ENCODE results near the gene ZNF17. TPM values are rescaled to one million over a fixed set of nuclear protein-coding genes. Genes with fewer than 3 reads are reported as not detected.
A peak's percentile ranks its signal among the peaks of the same experiment; 100 is the strongest.

The ZNF17 gene
- total RNA-seq, 2 donors from 2014 or later, result 8.7 to 13.8 TPM

DNA sequence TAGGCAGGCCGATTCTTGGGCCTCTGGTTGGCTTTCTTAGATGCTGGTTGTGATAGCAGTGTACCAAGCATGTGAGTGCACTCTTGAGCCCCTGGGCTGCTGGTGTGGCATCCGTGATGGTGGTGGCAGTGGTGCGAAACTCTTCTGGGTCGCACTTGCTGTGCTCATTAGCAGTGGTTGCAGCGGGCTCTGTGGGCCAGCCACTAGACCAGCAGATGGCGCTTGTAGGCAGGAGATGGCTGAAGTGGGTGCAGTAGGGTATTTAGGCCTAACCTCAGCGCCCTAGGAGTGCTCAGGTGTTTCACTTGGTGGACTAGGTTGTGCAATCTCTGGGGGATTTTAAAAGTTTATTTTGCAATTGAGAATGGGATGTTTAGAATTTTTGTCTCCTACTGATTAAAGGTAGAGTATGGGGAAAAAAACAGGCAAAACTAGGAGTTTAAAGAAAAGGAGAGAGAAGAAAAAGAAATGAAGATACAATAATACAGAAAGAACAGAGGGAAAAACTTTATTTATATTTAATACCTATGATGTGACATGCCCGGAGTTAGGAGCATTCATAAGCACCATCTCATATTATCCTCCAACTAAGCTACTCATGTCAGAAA, 4.3 kb upstream of the ZNF17 start:
- ATAC-seq, result peak; percentile 42 to 65
- intact Hi-C loops (cut with DNase I), result no loop called here
- DNase-seq, result peak; percentile 70

DNA sequence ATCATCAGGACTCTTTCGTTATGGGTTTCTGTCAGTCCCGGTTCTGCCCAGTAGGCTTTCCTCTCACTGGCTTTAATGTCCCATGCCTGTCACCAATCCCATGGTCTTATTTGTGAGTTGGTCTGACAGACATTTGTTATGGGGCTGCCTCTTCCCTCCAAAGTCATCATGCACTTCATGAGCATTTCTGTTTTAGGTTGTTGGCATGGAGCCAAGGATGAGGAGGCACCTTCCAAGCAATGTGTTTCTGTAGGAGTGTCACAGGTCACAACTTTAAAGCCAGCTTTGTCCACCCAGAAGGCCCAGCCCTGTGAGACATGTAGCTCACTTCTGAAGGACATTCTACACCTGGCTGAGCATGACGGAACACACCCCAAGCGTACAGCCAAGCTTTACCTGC, 8.5 kb downstream of the ZNF17 start:
- ATAC-seq (no peak), DNase-seq (no peak)
- intact Hi-C loops (cut with DNase I), result no loop called here

GRCh38 chr19:57421037-57421436, 10.1 kb downstream of the ZNF17 start:
- intact Hi-C loops (cut with DNase I), result no loop called here
- DNase-seq, result no peak
- no peak for ATAC-seq

GRCh38 chr19:57434386-57435061, 23.6 kb downstream of the ZNF17 start:
- ATAC-seq (peak; percentile 2 to 13), DNase-seq (no peak)
- intact Hi-C loops (cut with DNase I), result loop anchor here in 1 of 2 donors (10.0 kb wide), 1 partner anchor 130 kb away; no protein-coding TSS in a partner anchor

DNA sequence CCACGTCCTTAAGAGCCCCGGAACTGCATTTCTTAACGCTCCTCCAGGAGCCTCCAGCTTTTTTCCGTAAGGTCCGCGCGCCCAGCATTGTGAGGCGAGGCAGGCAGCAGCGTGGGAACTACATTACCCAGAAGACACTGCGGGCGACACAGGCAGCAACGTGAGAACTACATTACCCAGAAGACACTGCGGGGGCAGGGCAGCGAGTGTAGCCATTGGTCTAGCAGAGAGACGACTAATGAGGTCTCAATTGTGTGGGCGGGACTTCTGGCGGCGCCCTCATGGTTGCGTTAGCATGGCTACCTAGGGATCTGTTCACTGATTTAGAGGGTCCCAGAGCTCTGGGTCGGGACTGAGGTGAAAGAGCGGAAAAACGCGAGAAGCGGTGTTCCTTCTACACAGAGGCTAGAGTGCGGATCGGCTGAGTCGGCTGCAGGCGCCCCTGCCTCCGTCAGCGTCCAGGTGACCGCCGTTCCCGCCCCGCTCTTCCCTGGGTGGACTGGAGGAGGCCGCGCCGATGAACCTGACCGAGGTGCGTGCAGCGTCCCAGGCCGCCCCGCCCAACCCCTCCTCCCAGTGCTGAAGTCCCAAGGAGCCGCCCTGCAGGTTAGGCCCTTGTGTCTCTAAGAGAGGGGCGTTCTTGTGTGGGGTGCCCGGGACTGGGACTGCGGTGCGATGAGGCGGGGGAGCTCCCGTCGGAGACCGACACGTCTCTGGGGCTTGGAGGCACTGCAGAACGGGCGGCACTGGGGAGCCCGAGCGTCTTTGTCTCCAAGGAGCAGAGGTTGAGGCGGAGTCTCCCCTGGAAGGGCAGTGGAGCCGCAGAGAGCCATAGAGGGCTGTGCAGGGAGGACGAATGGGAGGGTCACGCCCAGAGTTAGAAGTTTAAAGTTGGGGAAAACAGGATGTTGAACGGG, 24.4 kb downstream of the ZNF17 start, which contains the start of gene ZNF749:
TSS of gene ZNF749 (plus strand) at position 264 of the 917 bp plus-strand sequence. CDS start at position 518, 254 bp downstream.
- DNase-seq (peak; percentile 99), ATAC-seq (peak; percentile 100)
- intact Hi-C loops (cut with DNase I), result loop anchor here in 1 of 2 donors (10.0 kb wide), 1 partner anchor 129 kb away; no protein-coding TSS in a partner anchor

DNA sequence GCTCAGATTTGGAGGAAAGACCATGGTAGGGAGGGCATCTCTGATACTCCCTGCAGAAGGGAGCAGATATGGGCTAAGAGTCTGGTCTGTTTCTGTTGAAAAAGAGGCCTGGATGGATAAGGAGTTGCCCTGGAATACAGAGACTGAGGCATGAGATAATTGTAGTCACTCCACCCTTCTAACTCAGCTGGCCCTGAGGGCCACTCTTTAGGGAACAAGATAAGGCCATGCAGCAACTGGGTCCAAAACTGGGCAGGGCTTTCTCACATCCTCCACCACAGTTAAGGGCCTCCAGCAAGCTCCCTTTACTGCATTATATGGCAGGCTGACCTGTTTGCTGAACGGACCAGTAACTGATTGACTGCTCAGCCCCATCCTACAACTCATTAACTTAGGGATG, 25.5 kb downstream of the ZNF17 start:
- no peak for ATAC-seq

DNA sequence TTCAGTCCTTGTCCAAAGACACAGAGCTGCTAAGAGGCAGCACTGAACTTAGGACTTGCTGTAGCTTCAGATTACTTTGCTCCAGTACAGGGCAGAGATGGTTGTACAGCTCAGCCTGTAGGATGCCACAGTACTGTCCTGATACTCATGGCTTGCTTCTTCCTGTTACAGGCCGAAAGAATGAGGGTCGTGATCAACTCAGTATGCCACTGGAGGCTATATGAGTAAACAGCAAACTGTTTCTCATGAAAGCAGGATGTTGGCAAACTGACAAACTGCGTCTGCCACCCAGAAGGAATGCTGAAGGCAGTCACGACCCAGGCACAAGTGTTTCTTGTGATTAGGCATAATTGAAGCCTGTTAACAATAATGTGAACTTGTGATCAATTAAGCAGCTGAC, 27.0 kb downstream of the ZNF17 start:
- intact Hi-C loops (cut with DNase I), result loop anchor here in 1 of 2 donors (10.0 kb wide), 1 partner anchor 127 kb away; no protein-coding TSS in a partner anchor
- DNase-seq (no peak), ATAC-seq (no peak)

More for the DNA sequence above, 25.5 kb downstream of the ZNF17 start:
- intact Hi-C loops (cut with DNase I), result loop anchor here in 1 of 2 donors (10.0 kb wide), 1 partner anchor 128 kb away; no protein-coding TSS in a partner anchor
- DNase-seq, result no peak

DNA sequence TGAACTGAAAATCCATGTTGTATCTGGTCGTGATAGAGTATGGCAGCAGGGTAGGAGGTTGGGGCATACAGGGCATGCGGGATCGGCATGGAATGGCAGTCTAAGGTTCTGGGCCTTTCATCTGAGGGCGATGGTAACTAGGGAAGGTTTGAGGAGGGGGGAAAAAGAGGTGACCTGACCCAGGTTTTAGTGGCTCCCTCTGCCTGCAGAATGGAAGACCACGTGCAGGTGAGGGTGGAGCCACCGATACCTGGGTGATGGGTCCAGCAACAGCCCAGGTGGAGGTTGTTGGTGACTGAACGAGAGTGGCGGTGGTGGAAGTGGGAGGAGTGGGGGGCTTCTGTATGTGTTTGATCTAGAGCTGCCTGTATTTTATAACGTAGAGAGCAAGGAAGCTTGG, 28.0 kb downstream of the ZNF17 start:
- intact Hi-C loops (cut with DNase I), result loop anchor here in 1 of 2 donors (10.0 kb wide), 1 partner anchor 126 kb away; no protein-coding TSS in a partner anchor
- DNase-seq (no peak), ATAC-seq (no peak)

DNA sequence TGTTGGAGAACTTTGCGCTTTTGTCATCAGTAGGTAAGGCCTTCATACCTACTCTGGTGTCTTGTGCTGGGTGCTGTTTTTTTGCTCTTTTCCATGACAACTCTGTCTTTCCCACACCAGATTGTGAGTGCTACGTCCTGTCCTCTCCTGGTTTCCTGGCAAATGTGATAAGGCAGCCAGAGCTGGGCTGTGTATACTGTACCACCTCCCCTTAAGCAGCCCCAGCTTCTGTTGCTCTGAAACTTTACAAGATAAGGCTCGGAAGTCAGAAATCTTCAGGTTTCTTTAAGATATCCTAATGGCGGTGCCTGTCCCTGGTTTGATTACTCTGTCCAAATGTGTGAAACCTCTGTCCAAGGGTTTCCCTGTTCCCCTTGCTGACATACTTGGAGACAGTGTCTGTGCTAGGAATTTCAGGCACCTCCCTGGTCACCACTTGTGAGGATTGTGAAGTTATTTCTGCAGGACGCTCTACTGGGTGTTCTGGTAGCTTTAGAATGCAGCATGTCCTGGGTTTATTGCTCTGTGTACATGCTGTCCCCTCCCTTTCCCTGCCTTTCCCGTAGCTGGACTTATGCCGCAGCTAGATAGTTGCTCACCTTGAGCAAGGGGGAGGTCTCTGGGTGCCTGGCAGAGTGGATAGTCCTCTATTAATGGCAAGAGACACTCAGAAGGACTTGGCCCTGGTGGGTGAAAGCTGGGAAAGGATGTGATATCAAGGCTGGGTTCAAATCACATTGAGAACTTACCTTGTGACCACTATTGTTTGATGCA, 31.2 kb downstream of the ZNF17 start:
- DNase-seq (no peak), ATAC-seq (no peak)
- intact Hi-C loops (cut with DNase I), result no loop called here

DNA sequence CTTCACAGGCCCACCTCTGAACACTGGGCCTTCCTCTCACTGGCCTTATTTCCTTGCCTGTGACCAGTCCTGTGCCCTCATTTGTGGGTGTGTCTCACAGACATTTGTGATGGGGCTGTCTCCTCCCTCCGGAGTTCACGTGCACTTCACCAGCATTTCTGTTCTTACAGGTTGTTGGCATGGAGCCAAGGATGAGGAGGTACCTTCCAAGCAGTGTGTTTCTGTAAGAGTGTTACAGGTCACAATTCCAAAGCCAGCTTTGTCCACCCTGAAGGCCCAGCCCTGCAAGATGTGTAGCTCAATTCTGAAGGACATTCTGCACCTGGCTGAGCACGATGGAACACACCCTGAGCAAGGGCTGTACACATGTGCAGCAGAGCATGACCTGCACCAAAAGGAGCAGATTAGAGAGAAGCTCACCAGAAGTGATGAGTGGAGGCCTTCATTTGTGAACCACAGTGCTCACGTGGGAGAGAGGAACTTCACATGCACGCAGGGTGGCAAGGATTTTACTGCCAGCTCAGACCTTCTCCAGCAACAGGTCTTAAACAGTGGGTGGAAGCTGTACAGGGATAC, 32.2 kb downstream of the ZNF17 start:
- no peak for DNase-seq
- intact Hi-C loops (cut with DNase I), result no loop called here
- ATAC-seq, result no peak

DNA sequence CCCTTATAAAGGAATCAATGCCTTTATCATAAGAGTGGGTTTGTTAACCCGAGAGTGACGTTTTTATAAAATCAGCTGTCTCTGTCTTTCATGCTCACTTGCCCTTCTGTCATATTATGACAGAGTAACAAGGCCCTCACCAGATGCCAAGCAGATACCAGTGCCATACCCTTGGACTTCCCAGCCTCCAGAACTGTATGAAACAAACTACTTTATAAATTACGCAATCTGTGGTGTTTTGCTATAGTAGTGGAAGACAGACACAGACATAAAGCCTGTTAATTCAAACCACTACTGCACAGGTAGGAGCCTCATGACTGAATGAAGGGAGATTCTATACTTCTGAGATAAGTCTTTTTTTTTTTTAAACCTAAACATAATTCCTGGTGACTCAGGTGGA, 41.3 kb downstream of the ZNF17 start:
- ATAC-seq, result no peak
- intact Hi-C loops (cut with DNase I), result no loop called here
- no peak for DNase-seq

DNA sequence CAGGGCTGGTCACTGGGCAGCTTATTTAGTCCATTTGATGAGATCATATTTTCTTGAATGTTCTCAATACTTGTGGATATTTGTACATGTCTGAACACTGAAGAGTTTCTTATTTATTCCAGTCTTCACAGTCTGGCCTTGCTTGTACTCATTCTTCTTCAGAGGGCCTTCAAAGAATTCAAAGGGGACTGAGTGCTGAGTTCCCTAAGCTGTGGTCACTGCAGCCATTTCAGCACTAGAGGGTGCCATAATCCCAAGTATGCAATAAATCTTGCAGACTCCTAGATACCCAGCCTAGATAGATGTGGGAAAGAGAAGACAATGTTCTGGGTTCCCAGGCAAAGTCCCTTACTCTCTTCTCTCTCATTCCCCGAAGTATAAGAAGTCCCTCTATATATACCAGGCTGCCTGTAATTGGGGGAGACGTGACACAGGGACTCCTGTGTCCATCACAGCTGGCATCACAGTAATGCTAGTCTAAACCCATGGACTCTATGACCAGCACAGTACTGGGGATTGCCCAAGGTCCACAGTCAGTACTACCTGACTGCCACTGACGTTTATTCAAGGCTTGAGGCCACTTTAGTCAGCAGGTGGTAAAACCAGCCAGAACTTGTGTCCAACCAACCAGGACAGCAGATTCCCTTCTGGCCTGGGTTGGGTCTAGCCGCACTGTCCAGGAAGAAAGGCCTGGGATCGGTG, 54.9 kb downstream of the ZNF17 start:
- intact Hi-C loops (cut with DNase I), result no loop called here
- no peak for ATAC-seq

GRCh38 chr19:57466489-57466888, 55.5 kb downstream of the ZNF17 start:
- intact Hi-C loops (cut with DNase I), result no loop called here
- ATAC-seq, result peak in 1 of 2 donors; percentile 55
- no peak for DNase-seq

More for the DNA sequence above, 54.9 kb downstream of the ZNF17 start:
- DNase-seq, result no peak

Other genes with a start within 250 kb of the ZNF17 start
- gene DUXA, start 243.7 kb upstream of the ZNF17 start, total RNA-seq, result not detected
- gene ZNF264, start 219.7 kb upstream of the ZNF17 start, total RNA-seq, result 10 to 100 TPM; 19.6 to 23.0 TPM
- gene AURKC, start 180.1 kb upstream of the ZNF17 start, total RNA-seq, result 1 to 10 TPM in 1 of 2 donors, under 1 TPM in 1; 0.94 to 1.0 TPM
- gene ZNF805, start 170.5 kb upstream of the ZNF17 start, total RNA-seq, result 10 to 100 TPM in 1 of 2 donors, 1 to 10 TPM in 1; 9.2 to 13.9 TPM
- 10 to 100 TPM; 32.7 to 46.9 TPM for gene ZNF460, start 130.7 kb upstream of the ZNF17 start, total RNA-seq
- 1 to 10 TPM; 5.5 to 7.7 TPM for gene ZNF543, start 90.7 kb upstream of the ZNF17 start, total RNA-seq
- gene ZNF304, start 59.9 kb upstream of the ZNF17 start, total RNA-seq, result 10 to 100 TPM in 1 of 2 donors, 1 to 10 TPM in 1; 7.2 to 12.9 TPM
- 10 to 100 TPM; 10.9 to 13.9 TPM for gene TRAPPC2B, start 47.6 kb upstream of the ZNF17 start, total RNA-seq
- 1 to 10 TPM; 3.6 to 4.4 TPM for gene ZNF547, start 47.6 kb upstream of the ZNF17 start, total RNA-seq
- 10 to 100 TPM; 16.4 to 20.6 TPM for gene ZNF548, start 21.3 kb upstream of the ZNF17 start, total RNA-seq
- gene ZNF749, start 24.2 kb downstream of the ZNF17 start, total RNA-seq, result 1 to 10 TPM; 3.0 to 7.1 TPM
- 1 to 10 TPM; 2.3 to 3.0 TPM for gene VN1R1, start 46.0 kb downstream of the ZNF17 start, total RNA-seq
- 10 to 100 TPM; 13.3 to 19.7 TPM for gene ZNF772, start 66.4 kb downstream of the ZNF17 start, total RNA-seq
- gene ZNF419, start 76.6 kb downstream of the ZNF17 start, total RNA-seq, result 1 to 10 TPM; 7.2 to 10.0 TPM
- 1 to 10 TPM; 5.3 to 7.9 TPM for gene ZNF773, start 88.8 kb downstream of the ZNF17 start, total RNA-seq
- 1 to 10 TPM; 3.4 to 4.4 TPM for gene ZNF549, start 116.2 kb downstream of the ZNF17 start, total RNA-seq
- gene ZNF550, start 148.7 kb downstream of the ZNF17 start, total RNA-seq, result 1 to 10 TPM; 6.4 to 9.0 TPM
- gene ZNF416, start 167.8 kb downstream of the ZNF17 start, total RNA-seq, result 1 to 10 TPM; 4.6 to 5.5 TPM
- gene ZIK1, start 173.0 kb downstream of the ZNF17 start, total RNA-seq, result 1 to 10 TPM; 4.1 to 5.2 TPM
- 1 to 10 TPM; 3.7 to 5.3 TPM for gene ZNF530, start 188.7 kb downstream of the ZNF17 start, total RNA-seq
- gene ZNF134, start 203.1 kb downstream of the ZNF17 start, total RNA-seq, result 10 to 100 TPM; 14.2 to 16.2 TPM
- 10 to 100 TPM in 1 of 2 donors, 1 to 10 TPM in 1; 9.5 to 11.1 TPM for gene ZNF211, start 222.0 kb downstream of the ZNF17 start, total RNA-seq

Data from left cardiac atrium (tissue), 4 donors.